Subcutaneous adipose tissue (tissue), 4 donors: ENCODE measurements around the gene BICDL2. TPM values are rescaled to one million over a fixed set of nuclear protein-coding genes. Genes with fewer than 3 reads are reported as not detected.

Experiments
- CTCF ChIP-seq: fragments of 450-650 bp; IDR thresholded peaks from one replicate; pipeline ENCODE4 v1.5.1; 2016; ENCODE audit warnings: low read depth, mild to moderate bottlenecking, control low read depth, antibody characterized with exemption, moderate library complexity
- total RNA-seq, 4 donors: library from RNA; depleted of rRNA; stranded (reverse); fragments of >200 nt; gene quantifications; one replicate each; pipeline ENCODE4 v1.1.0, GENCODE V29; 2016

BICDL2 gene
- total RNA-seq, 4 donors from 2014 or later: not detected

- TF ChIP-seq CTCF: no peak
These were observed 21.6 kb upstream of the BICDL2 start for GRCh38 chr16:3058139-3059030.

- TF ChIP-seq CTCF: no peak
These were observed 20.7 kb upstream of the BICDL2 start for GRCh38 chr16:3057181-3058138.

- TF ChIP-seq CTCF: no peak
These were observed 19.8 kb upstream of the BICDL2 start for GRCh38 chr16:3056336-3057180.

GRCh38 chr16:3054965-3055733 lies 18.4 kb upstream of the BICDL2 start:
- TF ChIP-seq CTCF: no peak

GRCh38 chr16:3051494-3051893 lies 14.8 kb upstream of the BICDL2 start:
- TF ChIP-seq CTCF: no peak

GRCh38 chr16:3051009-3051408 lies 14.3 kb upstream of the BICDL2 start:
- TF ChIP-seq CTCF: no peak
